A549 treated with Hydrocortisone at 1 μM for 4 hours (cell line): Measurements from ENCODE around the gene AQP2. TPM values are rescaled to one million over a fixed set of nuclear protein-coding genes. Genes with fewer than 3 reads are reported as not detected.

Experiments
- total RNA-seq: library from RNA; stranded (reverse); fragments of 200-300 nt; extraction: Qiagen RNA extraction; gene quantifications from 5 replicates; pipeline ENCODE4 v1.2.3, GENCODE V29; 2022

AQP2 gene
- not detected in 5 replicates for total RNA-seq

GRCh38 chr12:49950273-49951251, at the start of gene AQP2:
TSS of gene AQP2 (plus strand) at chr12:49950737. CDS start at chr12:49950831, 94 bp downstream.

GRCh38 chr12:49903700-49904423, 46.7 kb upstream of the AQP2 start, which contains the start of gene FAIM2:
TSS of gene FAIM2 (minus strand) at chr12:49903900. CDS start at chr12:49903792, 108 bp downstream.

GRCh38 chr12:49961111-49961922, 10.8 kb downstream of the AQP2 start, which contains the start of gene AQP5:
TSS of gene AQP5 (plus strand) at chr12:49961872. CDS start at chr12:49962018, 146 bp downstream.

GRCh38 chr12:49972641-49973360, 22.3 kb downstream of the AQP2 start, which contains the start of gene AQP6:
TSS of gene AQP6 (plus strand) at chr12:49972947. CDS start at chr12:49973174, 227 bp downstream.

Other genes with a start within 250 kb of the AQP2 start
- gene FMNL3, start 243.3 kb upstream of the AQP2 start, total RNA-seq, result 1.1 to 2.5 TPM (median 2.0 TPM) in 5 replicates
- 471 to 512 TPM (median 502 TPM) in 5 replicates for gene TMBIM6, start 209.2 kb upstream of the AQP2 start, total RNA-seq
- 8.0 to 9.7 TPM (median 9.0 TPM) in 5 replicates for gene NCKAP5L, start 122.3 kb upstream of the AQP2 start, total RNA-seq
- 4.3 to 4.9 TPM (median 4.4 TPM) in 5 replicates for gene BCDIN3D, start 107.6 kb upstream of the AQP2 start, total RNA-seq
- 0.02 TPM in 1 of 5 replicates, not detected in the others for gene FAIM2, start 46.8 kb upstream of the AQP2 start, total RNA-seq
- gene AQP5, start 11.1 kb downstream of the AQP2 start, total RNA-seq, result not detected in 5 replicates
- 0.13 TPM in 1 of 5 replicates, not detected in the others for gene AQP6, start 22.2 kb downstream of the AQP2 start, total RNA-seq
- gene RACGAP1, start 74.8 kb downstream of the AQP2 start, total RNA-seq, result 71.8 to 105 TPM (median 79.8 TPM) in 5 replicates
- gene ASIC1, start 106.9 kb downstream of the AQP2 start, total RNA-seq, result 5.2 to 5.9 TPM (median 5.6 TPM) in 5 replicates
- gene SMARCD1, start 134.6 kb downstream of the AQP2 start, total RNA-seq, result 59.4 to 81.8 TPM (median 68.4 TPM) in 5 replicates
- gene GPD1, start 153.3 kb downstream of the AQP2 start, total RNA-seq, result 0.13 to 0.38 TPM (median 0.18 TPM) in 5 replicates
- 53.0 to 78.7 TPM (median 75.6 TPM) in 5 replicates for gene COX14, start 161.5 kb downstream of the AQP2 start, total RNA-seq
- gene CERS5, start 216.6 kb downstream of the AQP2 start, total RNA-seq, result 25.7 to 30.9 TPM (median 27.5 TPM) in 5 replicates